AG20443 (cell line): ENCODE results near the gene ABCA8.

Experiments used
- DNase-seq: peaks from one replicate; pipeline ENCODE4 v3.0.0; 2012; ENCODE audit warnings: low spot score, mixed read lengths

The ABCA8 gene

GRCh38 chr17:68870161-68870826 lies 84.9 kb downstream of the ABCA8 start:
- DNase-seq: no peak

GRCh38 chr17:68868708-68869107 lies 86.5 kb downstream of the ABCA8 start:
- DNase-seq: no peak

- no peak for DNase-seq
Observed at GRCh38 chr17:68867759-68868516, 87.3 kb downstream of the ABCA8 start.

- DNase-seq: no peak
Observed at GRCh38 chr17:68865584-68865983, 89.6 kb downstream of the ABCA8 start.

DNA sequence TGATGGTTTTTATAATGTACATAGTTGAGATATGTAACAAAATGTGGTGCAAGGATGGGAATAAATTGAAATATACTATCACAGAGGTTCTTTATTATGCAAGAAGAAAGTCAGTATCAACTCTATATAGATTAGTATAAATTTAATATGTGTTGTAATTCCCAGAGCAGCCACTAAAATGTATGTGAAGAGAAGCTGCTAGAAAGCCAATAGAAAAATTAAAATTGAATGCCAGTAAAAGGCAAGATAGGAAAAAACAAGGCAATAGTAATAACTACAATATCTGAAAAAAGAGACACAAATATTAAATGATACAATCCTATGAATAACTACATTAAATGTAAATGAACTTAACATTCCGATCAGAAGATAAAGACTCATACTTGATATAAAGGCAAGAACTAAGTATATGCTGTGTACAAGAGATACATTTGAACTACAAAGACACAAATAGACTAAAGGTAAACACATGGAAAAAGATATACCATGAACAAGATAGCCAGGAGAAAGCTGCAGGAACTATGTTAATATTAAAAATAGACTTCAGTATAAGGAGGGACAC lies 92.0 kb downstream of the ABCA8 start:
- no peak for DNase-seq

- no peak for DNase-seq
Observed at GRCh38 chr17:68861602-68862001, 93.6 kb downstream of the ABCA8 start.

DNA sequence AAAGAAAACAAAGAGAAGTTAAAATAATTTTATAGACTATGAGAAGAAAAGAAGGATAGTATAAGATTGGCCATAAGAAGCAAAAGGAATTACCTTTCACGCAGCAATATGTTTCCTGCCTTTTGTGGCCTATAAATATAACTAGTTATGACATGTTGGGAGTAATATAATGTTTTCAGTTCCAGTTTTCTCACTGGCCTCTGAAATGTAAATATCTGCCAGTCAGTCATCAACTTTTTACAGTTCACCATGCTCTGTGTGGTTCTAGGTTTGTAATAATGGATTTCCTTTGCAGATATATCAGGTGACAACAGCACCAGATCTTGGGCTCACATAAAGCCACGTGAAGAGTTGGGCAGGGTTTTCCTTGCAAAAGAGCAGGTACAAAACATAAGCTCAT lies 94.3 kb downstream of the ABCA8 start:
- no peak for DNase-seq

DNA sequence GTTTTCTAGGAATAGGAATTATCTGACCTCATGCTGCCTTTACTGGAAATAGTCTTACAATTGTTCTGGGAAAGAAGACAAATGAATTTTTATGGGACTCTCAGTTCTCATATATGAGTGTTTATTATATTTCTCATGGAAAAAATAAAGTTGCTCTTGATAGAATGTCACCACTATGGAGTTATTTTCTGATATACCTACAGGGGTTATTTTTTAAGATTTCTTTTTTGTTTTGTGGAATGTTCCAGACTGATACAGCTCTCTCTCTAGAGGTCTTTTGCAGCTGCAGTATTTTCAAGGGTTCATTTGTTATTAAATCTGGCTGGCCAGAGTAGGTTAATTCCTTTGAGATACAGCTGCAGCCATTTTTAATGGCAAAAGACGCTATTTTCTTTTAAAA lies 100.7 kb downstream of the ABCA8 start:
- no peak for DNase-seq

- DNase-seq: no peak
Observed at GRCh38 chr17:68853439-68853838, 101.8 kb downstream of the ABCA8 start.

GRCh38 chr17:68853036-68853435 lies 102.2 kb downstream of the ABCA8 start:
- DNase-seq: no peak

DNA sequence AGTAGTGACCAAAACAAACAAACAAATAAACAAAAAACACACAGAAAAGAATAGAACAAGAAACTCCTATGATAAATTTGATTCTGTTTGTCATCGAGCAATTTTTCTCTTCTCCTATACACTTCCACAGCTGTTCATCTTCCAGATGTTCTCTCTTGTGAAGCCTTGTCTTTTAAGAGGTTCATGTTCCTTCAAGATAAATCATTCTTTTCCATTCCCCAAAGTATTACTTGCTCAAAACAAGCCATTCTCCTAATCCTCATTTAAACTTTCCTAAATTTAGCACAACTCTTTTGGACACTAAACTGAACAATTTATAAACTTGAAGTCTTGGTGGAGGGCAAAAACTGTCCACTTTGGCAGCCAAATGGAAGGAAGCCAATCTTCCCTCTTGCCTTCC lies 103.3 kb downstream of the ABCA8 start:
- no peak for DNase-seq

- no peak for DNase-seq
Observed at GRCh38 chr17:68850749-68851510, 104.3 kb downstream of the ABCA8 start.

DNA sequence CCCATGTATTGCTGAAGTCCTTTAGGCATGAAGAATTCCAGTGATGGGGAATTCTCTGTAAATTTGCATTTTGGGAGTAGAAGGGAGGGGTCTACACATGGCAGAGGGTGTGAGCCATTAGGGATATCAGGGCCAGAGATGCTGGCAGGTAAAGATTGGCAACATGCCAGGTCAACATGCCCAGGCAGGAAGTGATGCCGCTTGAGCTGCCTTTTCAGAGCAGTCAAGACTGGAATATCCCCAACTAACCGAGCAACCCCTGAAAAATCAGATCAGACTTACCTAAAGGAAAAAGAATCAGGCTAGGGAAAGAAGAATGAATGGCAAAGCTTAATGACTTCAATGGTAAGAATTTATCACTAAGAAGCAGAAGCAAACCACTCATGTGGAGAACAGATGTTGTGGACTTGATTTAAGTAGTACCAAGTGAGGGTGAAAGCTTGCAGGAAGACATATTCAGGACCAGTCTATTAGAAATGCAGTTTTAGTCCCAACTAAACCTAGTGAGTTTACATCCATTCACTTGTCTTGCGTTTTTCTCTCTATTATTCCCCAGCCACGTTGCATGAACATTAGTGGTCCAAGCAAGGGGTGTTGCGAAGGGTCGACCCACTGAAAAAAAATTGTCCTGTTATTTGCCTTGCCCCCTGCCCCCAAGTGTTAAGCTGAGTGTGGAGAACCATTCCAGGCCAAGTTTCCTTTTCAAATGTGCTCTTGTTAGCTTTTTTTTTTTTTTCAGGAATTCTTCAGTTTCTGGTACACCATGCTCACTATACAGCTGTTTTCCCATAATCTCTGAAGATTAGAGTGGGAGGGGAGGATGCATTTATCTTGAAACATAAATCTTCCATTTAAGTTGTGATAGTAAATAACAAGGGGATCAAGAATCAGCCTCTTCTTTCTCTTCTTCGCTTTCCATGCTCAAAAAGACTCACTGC lies 105.2 kb downstream of the ABCA8 start:
- DNase-seq: no peak

DNA sequence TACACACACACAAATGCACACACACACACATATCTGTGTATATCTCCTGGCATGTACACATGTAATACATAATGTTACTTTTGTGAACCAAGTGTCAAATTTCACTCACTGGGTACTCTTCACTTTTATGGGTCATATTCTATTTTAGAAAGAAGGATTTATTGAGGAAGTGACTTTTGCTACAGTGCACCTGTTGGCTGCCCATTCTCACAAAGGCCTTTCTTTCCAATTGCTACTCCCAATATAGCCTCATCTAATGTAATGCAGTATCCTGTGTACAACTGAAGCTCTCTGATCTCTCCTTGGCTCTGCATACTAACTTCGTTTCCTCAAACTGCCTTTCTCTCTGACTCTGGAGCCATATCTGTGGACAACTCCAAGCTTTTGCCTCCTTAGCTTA lies 107.5 kb downstream of the ABCA8 start:
- DNase-seq: no peak

- no peak for DNase-seq
Observed at GRCh38 chr17:68843522-68843921, 111.7 kb downstream of the ABCA8 start.

DNA sequence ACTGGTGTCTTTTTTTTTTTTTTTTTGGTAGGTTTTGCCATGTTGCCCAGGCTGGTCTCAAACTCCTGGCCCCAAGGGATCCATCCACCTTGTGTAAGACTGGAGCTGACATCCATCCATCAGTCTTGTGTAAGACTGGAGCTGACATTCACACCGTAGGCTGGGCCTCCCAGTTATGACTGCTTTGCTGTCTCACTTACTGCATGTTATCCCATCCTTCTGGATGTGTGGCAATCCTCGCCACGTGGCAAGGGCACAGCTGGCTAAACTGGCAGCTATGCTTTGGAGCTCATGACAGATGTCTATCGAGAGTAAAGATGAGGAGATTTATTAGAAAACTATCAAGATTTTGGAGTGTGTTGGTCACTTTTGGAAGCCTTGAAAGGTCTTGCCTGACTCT lies 115.1 kb downstream of the ABCA8 start:
- DNase-seq: no peak

- no peak for DNase-seq
Observed at GRCh38 chr17:68835071-68835470, 120.1 kb downstream of the ABCA8 start.

DNA sequence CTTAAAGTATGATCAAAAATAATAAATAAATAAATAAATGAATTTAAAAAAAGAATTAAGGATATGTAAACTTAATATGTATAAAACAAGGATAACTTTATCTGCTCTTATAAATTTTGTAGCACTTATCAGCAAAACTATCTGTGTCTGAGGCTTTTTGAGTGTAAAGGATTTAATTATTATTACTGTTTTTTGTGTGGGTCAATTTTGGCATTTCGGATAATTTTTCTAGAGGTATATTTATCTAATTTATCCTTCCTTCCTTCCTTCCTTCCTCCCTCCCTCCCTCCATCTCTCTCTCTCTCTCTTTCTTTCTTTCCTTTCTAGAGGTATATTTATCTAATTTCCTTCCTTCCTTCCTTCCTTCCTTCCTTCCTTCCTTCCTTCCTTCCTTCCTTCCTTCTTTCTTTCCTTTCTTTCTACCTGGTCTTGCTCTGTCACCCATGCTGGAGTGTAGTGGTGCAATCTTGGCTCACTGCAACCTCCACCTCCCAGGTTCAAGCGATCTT lies 120.8 kb downstream of the ABCA8 start:
- no peak for DNase-seq

- DNase-seq: no peak
Observed at GRCh38 chr17:68832109-68832802, 122.9 kb downstream of the ABCA8 start.

DNA sequence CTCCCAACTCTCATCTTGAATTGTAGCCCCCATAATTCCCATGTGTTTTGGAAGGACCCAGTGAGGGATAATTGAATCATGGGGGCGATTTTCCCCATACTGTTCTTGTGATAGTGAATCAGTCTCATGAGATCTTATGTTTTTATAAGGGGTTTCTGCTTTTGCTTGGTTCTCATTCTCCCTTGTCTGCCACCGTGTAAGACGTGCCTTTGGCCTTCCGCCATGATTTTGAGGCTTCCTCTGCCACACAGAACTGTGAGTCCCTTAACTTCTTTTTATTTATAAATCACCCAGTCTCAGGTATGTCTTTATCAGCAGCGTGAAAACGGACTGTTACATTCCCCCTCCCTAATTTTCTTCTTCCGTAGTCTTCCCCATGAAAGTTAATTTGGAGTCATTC lies 124.0 kb downstream of the ABCA8 start:
- DNase-seq: no peak

DNA sequence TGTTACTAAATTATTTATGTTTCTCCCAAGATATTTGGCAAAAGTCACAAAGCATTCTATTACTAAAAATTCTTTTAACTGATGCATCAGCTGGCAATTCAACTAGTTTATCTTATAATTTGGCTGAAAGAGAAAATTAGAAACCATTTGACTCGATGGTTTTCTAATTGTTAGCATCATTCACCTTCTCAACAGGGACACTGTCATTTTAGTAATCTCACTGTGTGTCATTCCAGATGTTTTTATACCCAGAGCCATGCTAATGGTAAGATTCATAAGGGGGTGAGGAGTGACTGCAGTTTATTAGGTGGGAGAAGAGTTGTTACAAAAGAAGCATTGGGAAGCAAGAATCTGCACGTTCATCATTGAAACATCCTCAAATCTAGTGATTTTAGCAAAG lies 124.9 kb downstream of the ABCA8 start:
- no peak for DNase-seq
